ENCODE data around the gene TIMP1.

TIMP1 gene

GRCh38 chrX:47571896-47572295 lies 10.3 kb upstream of the TIMP1 start:
- no peak overlapping the region for H3K27ac ChIP-seq (ENCODE audit: extremely low read depth, low read depth, low read length)
- POLR2A ChIA-PET: no interaction called here

More at GRCh38 chrX:47571896-47572295, 10.3 kb upstream of the TIMP1 start:
- TF ChIP-seq ZNF146 (tag by site-specific recombination; IDR thresholded peaks at IDR 0.05) (no peak), ATF2 (tag by site-specific recombination; IDR thresholded peaks at IDR 0.05; ENCODE audit: low read depth) (no peak), ZSCAN18 (tag by site-specific recombination; IDR thresholded peaks at IDR 0.05) (no peak), ZBTB17 (tag by site-specific recombination; IDR thresholded peaks at IDR 0.05) (no peak), ZNF776 (tag by site-specific recombination; IDR thresholded peaks at IDR 0.05; ENCODE audit: borderline replicate concordance) (no peak), ZNF626 (tag by site-specific recombination; IDR thresholded peaks at IDR 0.05) (no peak), ZNF610 (tag by site-specific recombination; IDR thresholded peaks at IDR 0.05; ENCODE audit: borderline replicate concordance) (no peak), SP7 (tag by site-specific recombination; IDR thresholded peaks at IDR 0.05) (no peak), ZNF501 (tag by site-specific recombination; IDR thresholded peaks at IDR 0.05) (no peak), PRDM10 (tag by site-specific recombination; IDR thresholded peaks at IDR 0.05) (no peak), ZNF555 (tag by site-specific recombination; conservative IDR thresholded peaks at IDR 0.05) (no peak), ZNF18 (tag by site-specific recombination; IDR thresholded peaks at IDR 0.05) (no peak), ZNF692 (tag by site-specific recombination; IDR thresholded peaks at IDR 0.05) (no peak), ZNF76 (tag by site-specific recombination; IDR thresholded peaks at IDR 0.05; ENCODE audit: borderline replicate concordance, low read depth) (no peak), ZNF362 (tag by site-specific recombination; IDR thresholded peaks at IDR 0.05) (no peak), ZNF148 (tag by site-specific recombination; IDR thresholded peaks at IDR 0.05; ENCODE audit: borderline replicate concordance) (no peak), KLF16 (tag by site-specific recombination; IDR thresholded peaks at IDR 0.05) (no peak), SP2 (tag by site-specific recombination; IDR thresholded peaks at IDR 0.05) (no peak)
- Histone ChIP-seq H3K36me3 (ENCODE audit: control insufficient read depth in 2 of 2, insufficient read depth in 1 of 2, low read length in 2 of 2) (peaks cover 0 to 48% of the 10 kb centered on the region in 2 experiments; a peak in 1 of 3 replicates), H3K9me3 (ENCODE audit: control insufficient read depth, insufficient read depth, low read depth, low read length) (no peaks in the 10 kb centered on the region), H3K4me3 (ENCODE audit: low read depth, low read length) (no peak overlapping the region), H3K4me1 (ENCODE audit: control insufficient read depth, insufficient read depth, low read length) (no peaks in the 10 kb centered on the region)
- CTCF ChIA-PET: no interaction called here
